Measurements from ENCODE around the gene ARHGAP42.

- TF ChIP-seq, protein P1, sequence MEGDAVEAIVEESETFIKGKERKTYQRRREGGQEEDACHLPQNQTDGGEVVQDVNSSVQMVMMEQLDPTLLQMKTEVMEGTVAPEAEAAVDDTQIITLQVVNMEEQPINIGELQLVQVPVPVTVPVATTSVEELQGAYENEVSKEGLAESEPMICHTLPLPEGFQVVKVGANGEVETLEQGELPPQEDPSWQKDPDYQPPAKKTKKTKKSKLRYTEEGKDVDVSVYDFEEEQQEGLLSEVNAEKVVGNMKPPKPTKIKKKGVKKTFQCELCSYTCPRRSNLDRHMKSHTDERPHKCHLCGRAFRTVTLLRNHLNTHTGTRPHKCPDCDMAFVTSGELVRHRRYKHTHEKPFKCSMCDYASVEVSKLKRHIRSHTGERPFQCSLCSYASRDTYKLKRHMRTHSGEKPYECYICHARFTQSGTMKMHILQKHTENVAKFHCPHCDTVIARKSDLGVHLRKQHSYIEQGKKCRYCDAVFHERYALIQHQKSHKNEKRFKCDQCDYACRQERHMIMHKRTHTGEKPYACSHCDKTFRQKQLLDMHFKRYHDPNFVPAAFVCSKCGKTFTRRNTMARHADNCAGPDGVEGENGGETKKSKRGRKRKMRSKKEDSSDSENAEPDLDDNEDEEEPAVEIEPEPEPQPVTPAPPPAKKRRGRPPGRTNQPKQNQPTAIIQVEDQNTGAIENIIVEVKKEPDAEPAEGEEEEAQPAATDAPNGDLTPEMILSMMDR (IDR thresholded peaks at IDR 0.05), result no peak
- no peak for TF ChIP-seq POLR2A (IDR thresholded peaks at IDR 0.05)
Measured at GRCh38 chr11:100748153-100748552, 61.1 kb downstream of the ARHGAP42 start.

Measured in testis (tissue), 2 donors.